ENCODE data around the gene ERFE. TPM values are rescaled to one million over a fixed set of nuclear protein-coding genes. Genes with fewer than 3 reads are reported as not detected.
A peak's percentile ranks its signal among the peaks of the same experiment; 100 is the strongest.

Gene ERFE
- total and polyA plus RNA-seq, 7 donors: 1.4 to 18.2 (median 2.8) TPM

DNA sequence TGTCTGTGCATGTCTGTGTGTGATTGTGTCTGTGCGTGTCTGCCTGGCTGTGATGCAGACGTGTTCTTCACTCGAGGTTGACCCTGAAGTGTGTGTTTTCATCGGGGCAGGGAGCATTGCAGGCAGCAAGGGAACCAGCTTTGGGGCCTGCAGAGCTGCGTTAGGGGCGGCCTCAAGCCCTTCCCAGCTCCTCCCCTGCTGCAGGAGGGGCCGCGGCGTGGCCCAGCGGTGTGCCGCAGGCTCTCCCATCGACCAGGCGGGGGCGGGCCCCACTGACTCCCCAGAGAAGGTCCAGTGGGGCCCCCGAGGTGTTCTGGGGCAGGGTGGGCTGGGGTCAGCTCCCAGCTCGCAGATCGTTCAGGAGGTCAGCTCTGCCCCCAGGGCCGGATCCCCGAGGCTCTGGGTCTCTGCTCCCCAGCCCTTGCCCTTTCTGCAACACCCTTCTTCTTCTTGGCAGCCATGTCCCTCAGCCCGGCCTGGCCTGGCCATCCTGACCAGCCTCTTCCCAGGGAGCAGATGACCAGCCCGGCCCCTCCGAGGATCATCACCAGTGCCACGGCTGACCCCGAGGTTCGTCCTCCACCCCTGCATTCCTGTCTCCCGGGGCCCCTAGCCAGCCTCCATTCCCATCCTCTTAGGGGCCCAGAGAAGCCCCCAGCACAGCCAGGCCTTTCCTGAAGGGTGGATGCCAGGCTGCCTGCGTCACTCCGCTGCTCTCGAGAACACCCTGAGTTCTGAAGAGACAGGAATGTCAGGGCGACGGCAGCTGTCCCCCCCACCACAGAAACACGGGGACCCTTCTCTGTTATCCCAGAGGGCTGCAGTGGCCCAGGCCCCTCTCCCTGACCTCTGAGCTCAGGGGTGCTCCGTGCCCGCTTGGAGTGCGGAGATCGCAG is 31.4 kb upstream of the ERFE start:
- no peaks in the 10 kb centered on the region for H3K9me3 ChIP-seq
- DNase-seq: peak; percentile 22 to 58
- peak; percentile 29 to 76 (median 57) for ATAC-seq

DNA sequence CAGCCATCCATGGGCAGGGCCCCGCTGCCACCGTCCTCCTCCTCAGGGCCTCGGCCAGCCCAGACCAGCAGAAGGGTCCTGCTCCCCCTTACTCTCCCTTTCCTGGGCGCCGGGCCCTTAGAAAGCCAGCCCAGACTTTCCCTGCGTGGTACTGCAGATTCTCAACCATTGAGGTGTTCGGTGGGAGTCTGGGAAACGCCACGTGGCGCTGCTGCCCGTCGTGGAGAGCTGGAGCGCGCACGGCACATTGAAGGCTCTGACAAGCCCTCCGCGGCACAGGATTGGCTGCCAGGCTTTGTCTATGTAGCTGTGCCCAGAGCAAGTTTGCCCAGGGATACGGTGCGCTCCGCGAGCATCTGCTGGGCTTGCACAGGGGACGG is 30.7 kb upstream of the ERFE start:
- TF ChIP-seq, protein P1, sequence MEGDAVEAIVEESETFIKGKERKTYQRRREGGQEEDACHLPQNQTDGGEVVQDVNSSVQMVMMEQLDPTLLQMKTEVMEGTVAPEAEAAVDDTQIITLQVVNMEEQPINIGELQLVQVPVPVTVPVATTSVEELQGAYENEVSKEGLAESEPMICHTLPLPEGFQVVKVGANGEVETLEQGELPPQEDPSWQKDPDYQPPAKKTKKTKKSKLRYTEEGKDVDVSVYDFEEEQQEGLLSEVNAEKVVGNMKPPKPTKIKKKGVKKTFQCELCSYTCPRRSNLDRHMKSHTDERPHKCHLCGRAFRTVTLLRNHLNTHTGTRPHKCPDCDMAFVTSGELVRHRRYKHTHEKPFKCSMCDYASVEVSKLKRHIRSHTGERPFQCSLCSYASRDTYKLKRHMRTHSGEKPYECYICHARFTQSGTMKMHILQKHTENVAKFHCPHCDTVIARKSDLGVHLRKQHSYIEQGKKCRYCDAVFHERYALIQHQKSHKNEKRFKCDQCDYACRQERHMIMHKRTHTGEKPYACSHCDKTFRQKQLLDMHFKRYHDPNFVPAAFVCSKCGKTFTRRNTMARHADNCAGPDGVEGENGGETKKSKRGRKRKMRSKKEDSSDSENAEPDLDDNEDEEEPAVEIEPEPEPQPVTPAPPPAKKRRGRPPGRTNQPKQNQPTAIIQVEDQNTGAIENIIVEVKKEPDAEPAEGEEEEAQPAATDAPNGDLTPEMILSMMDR (IDR thresholded peaks at IDR 0.05): no peak
- intact Hi-C loops (cut with DNase I): no loop called here
- DNase-seq (peak in 1 of 2 donors; percentile 51), ATAC-seq (peak in 1 of 4 donors; percentile 27)
- H3K36me3 ChIP-seq (ENCODE audit: insufficient read depth in 1 of 2, low read depth in 1 of 2): no peaks in the 10 kb centered on the region
- H3K4me1 ChIP-seq: no peaks in the 10 kb centered on the region
- 83 to 89% (median 83%) methylated on average over 19 to 22 of the region's 22 CpGs for WGBS, 3 donors
- H3K4me3 ChIP-seq: no peak overlapping the region
- H3K27me3 ChIP-seq (ENCODE audit: insufficient read depth in 3 of 3, low read length in 2 of 3): no peaks in the 10 kb centered on the region
- no peak overlapping the region for H3K27ac ChIP-seq
- H3K9me3 ChIP-seq: no peaks in the 10 kb centered on the region

More for the DNA sequence above, 31.4 kb upstream of the ERFE start:
- no peak overlapping the region for H3K4me3 ChIP-seq
- no peaks in the 10 kb centered on the region for H3K27me3 ChIP-seq (ENCODE audit: insufficient read depth in 3 of 3, low read length in 2 of 3)
- TF ChIP-seq, protein P1 (IDR thresholded peaks at IDR 0.05): no peak
- intact Hi-C loops (cut with DNase I): no loop called here
- H3K4me1 ChIP-seq: no peaks in the 10 kb centered on the region
- no peak overlapping the region for H3K27ac ChIP-seq
- WGBS, 3 donors: 45 to 61% (median 52%) methylated on average over 25 to 36 of the region's 36 CpGs
- no peaks in the 10 kb centered on the region for H3K36me3 ChIP-seq (ENCODE audit: insufficient read depth in 1 of 2, low read depth in 1 of 2)

DNA sequence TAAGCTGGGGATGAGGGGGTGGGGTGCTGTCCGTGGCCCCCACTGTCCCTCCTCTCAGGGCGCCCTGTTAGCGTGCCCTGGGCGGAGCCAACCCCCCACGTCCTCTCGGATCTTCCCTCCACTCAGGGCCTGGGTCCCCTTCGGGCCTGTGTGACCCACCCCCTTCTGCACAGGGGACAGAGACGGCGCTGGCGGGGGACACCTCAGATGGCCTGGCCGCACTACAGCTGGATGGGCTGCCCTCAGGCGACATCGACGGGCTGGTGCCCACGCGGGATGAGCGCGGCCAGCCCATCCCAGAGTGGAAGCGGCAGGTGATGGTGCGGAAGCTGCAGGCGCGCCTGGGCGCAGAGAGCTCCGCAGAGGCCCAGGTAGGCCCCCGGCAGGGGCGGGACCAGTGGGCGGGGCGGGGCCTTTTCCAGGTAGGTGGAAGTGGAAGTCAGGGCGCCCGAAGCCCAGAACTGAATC is 30.2 kb upstream of the ERFE start:
- intact Hi-C loops (cut with DNase I): no loop called here
- DNase-seq: peak; percentile 8 to 32
- no peaks in the 10 kb centered on the region for H3K9me3 ChIP-seq
- no peaks in the 10 kb centered on the region for H3K27me3 ChIP-seq (ENCODE audit: insufficient read depth in 3 of 3, low read length in 2 of 3)
- no peaks in the 10 kb centered on the region for H3K36me3 ChIP-seq (ENCODE audit: insufficient read depth in 1 of 2, low read depth in 1 of 2)
- no peak overlapping the region for H3K4me3 ChIP-seq
- 80 to 87% (median 83%) methylated on average over 27 to 30 of the region's 30 CpGs for whole genome bisulfite sequencing, 3 donors
- H3K27ac ChIP-seq: no peak overlapping the region
- H3K4me1 ChIP-seq: no peaks in the 10 kb centered on the region
- no peak for ATAC-seq
- TF ChIP-seq, protein P1 (IDR thresholded peaks at IDR 0.05): no peak

DNA sequence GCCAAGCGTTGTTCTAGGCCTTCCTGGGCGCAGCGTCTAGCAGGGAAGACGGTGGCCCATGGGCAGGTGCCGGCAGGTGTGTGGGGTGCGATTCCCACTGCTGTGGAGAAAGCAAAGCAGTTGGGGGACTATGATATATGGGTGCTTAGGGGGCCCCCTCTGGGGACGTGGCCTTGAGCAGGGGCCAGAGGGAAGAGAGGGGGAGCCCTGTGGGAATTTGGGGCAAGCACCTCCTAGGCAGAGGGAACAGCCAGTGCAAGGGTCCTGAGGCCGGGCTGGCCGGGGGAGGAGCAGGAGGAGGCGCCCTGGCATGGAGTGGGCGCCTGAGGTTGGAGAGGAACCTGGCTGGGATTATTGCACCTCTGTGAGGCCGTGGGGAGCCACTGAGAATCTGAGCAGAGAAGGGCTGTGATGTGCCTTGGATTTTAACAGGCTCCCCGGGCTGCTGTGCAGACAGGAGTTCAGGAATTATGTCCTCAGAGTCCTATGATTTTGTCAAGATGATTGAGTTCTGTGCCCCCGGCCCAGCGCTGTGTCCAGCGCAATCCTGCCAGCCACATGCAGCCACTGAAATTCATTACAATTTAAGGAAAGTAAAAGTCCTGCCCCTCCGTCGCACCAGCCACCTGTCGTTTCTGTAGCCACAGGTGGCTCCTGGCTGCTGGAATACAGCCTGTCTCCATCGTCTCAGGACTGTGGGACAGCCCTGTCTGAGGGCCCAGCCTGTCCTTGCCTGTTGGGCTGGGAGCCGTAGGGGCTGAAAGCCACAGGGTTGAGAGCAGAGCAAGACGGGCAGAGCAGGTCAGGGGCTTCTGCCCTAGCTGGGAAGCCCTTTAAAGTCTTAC is 29.4 kb upstream of the ERFE start:
- intact Hi-C loops (cut with DNase I): loop anchor here in 1 of 2 donors (10.0 kb wide), 2 partner anchors 165 to 265 kb away; partner anchors contain the start of gene UBE2F
- no peak overlapping the region for H3K27ac ChIP-seq
- TF ChIP-seq, protein P1 (IDR thresholded peaks at IDR 0.05): no peak
- no peaks in the 10 kb centered on the region for H3K4me1 ChIP-seq
- 88 to 93% (median 89%) methylated on average over 22 of the region's 22 CpGs for WGBS, 3 donors
- H3K36me3 ChIP-seq (ENCODE audit: insufficient read depth in 1 of 2, low read depth in 1 of 2): no peaks in the 10 kb centered on the region
- DNase-seq: peak in 1 of 2 donors; percentile 31
- H3K27me3 ChIP-seq (ENCODE audit: insufficient read depth in 3 of 3, low read length in 2 of 3): no peaks in the 10 kb centered on the region
- ATAC-seq: no peak
- H3K4me3 ChIP-seq: no peak overlapping the region
- H3K9me3 ChIP-seq: no peaks in the 10 kb centered on the region

All from psoas muscle (tissue), 8 donors.